Measurements from ENCODE around the gene NFYA. TPM values are rescaled to one million over a fixed set of nuclear protein-coding genes. Genes with fewer than 3 reads are reported as not detected.

Gene NFYA
- total and polyA plus RNA-seq, 7 donors, result 7.4 to 12.8 (median 10.2) TPM

GRCh38 chr6:41132254-41132653 is 59.5 kb downstream of the NFYA start:
- Histone ChIP-seq H3K27me3 (no peaks in the 10 kb centered on the region), H3K27ac (no peak overlapping the region), H3K4me3 (no peak overlapping the region), H3K9me3 (no peaks in the 10 kb centered on the region), H3K4me1 (no peaks in the 10 kb centered on the region), H3K36me3 (peaks cover 0 to 4% (median 0%) of the 10 kb centered on the region in 4 donors)
- 23 to 32% methylated on average over 2 of the region's 2 CpGs for WGBS, 2 donors
- intact Hi-C loops (cut with DNase I), result no loop called here
- TF ChIP-seq POLR2A (IDR thresholded peaks at IDR 0.05) (no peak), CTCF (IDR thresholded peaks at IDR 0.05) (no peak), EP300 (IDR thresholded peaks at IDR 0.05) (no peak), POLR2AphosphoS5 (IDR thresholded peaks at IDR 0.05) (no peak)
- DNase-seq, result no peak

GRCh38 chr6:41135062-41135832 is 62.5 kb downstream of the NFYA start:
- 75 to 85% methylated on average over 3 of the region's 3 CpGs for WGBS, 2 donors
- no peaks in the 10 kb centered on the region for H3K9me3 ChIP-seq
- H3K36me3 ChIP-seq, result peaks cover 0 to 4% (median 0%) of the 10 kb centered on the region in 4 donors
- TF ChIP-seq POLR2AphosphoS5 (IDR thresholded peaks at IDR 0.05) (no peak), EP300 (IDR thresholded peaks at IDR 0.05) (no peak), CTCF (IDR thresholded peaks at IDR 0.05) (no peak), POLR2A (IDR thresholded peaks at IDR 0.05) (no peak)
- no peak overlapping the region for H3K4me3 ChIP-seq
- intact Hi-C loops (cut with DNase I), result no loop called here
- H3K27me3 ChIP-seq, result no peaks in the 10 kb centered on the region
- no peaks in the 10 kb centered on the region for H3K4me1 ChIP-seq
- DNase-seq, result no peak
- H3K27ac ChIP-seq, result no peak overlapping the region

- intact Hi-C loops (cut with DNase I), result no loop called here
- no peak overlapping the region for H3K4me3 ChIP-seq
- no peak for DNase-seq
- no peaks in the 10 kb centered on the region for H3K9me3 ChIP-seq
- H3K4me1 ChIP-seq, result no peaks in the 10 kb centered on the region
- H3K27ac ChIP-seq, result no peak overlapping the region
- peaks cover 0 to 4% (median 0%) of the 10 kb centered on the region in 4 donors for H3K36me3 ChIP-seq
- H3K27me3 ChIP-seq, result no peaks in the 10 kb centered on the region
- TF ChIP-seq POLR2A (IDR thresholded peaks at IDR 0.05) (no peak), POLR2AphosphoS5 (IDR thresholded peaks at IDR 0.05) (no peak), CTCF (IDR thresholded peaks at IDR 0.05) (no peak), EP300 (IDR thresholded peaks at IDR 0.05) (no peak)
Observed at GRCh38 chr6:41136911-41137310, 64.1 kb downstream of the NFYA start.

DNA sequence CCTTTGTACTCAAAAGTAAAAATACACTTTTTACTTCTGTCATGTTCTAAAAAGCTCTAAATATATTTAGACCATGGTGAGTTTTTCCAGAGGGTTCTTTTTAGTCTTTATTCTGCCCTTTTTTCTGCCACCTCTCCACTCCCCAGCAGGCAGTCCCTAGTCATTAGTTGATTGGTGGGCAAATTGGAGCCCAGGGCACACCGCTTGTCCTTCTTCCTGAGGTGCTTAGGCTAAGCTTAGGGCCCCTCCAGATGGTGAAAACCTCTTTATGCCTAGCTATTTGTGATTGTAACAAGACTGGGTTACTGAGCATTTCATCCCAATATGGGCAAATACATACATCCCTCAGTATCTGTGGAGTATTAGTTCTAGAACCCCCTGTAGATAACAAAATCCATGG is 75.1 kb downstream of the NFYA start:
- TF ChIP-seq CTCF (IDR thresholded peaks at IDR 0.05) (no peak), POLR2AphosphoS5 (IDR thresholded peaks at IDR 0.05) (no peak), POLR2A (IDR thresholded peaks at IDR 0.05) (no peak), EP300 (IDR thresholded peaks at IDR 0.05) (no peak)
- H3K4me3 ChIP-seq, result no peak overlapping the region
- intact Hi-C loops (cut with DNase I), result no loop called here
- WGBS, 2 donors, result 98% methylated on average over 1 of the region's 1 CpG
- DNase-seq, result no peak
- no peaks in the 10 kb centered on the region for H3K36me3 ChIP-seq
- no peaks in the 10 kb centered on the region for H3K4me1 ChIP-seq
- no peaks in the 10 kb centered on the region for H3K27me3 ChIP-seq
- H3K27ac ChIP-seq, result no peak overlapping the region
- peaks cover 0 to 2% (median 0%) of the 10 kb centered on the region in 4 donors for H3K9me3 ChIP-seq

Other genes with a start within 250 kb of the NFYA start
- 1 to 10 TPM in 2 of 4 donors, under 1 TPM in 2; 0.36 to 1.8 (median 0.82) TPM for gene UNC5CL, start 33.8 kb upstream of the NFYA start, total RNA-seq
- 1 to 10 TPM in 2 of 3 donors, under 1 TPM in 1; 0.46 to 6.0 (median 1.2) TPM for gene UNC5CL, start 33.8 kb upstream of the NFYA start, polyA plus RNA-seq
- not detected for gene TSPO2, start 30.5 kb upstream of the NFYA start, total RNA-seq
- gene TSPO2, start 30.5 kb upstream of the NFYA start, polyA plus RNA-seq, result under 1 TPM in 1 of 3 donors, not detected in 2; 0.48 TPM
- 1 to 10 TPM in 1 of 4 donors, under 1 TPM in 3; 0.66 to 1.1 (median 0.70) TPM for gene APOBEC2, start 19.8 kb upstream of the NFYA start, total RNA-seq
- gene APOBEC2, start 19.8 kb upstream of the NFYA start, polyA plus RNA-seq, result under 1 TPM in 1 of 3 donors, not detected in 2; 0.20 TPM
- gene OARD1, start 618 bp upstream of the NFYA start, total RNA-seq, result 10 to 100 TPM; 14.0 to 26.0 (median 17.0) TPM
- gene OARD1, start 618 bp upstream of the NFYA start, polyA plus RNA-seq, result 10 to 100 TPM; 37.8 to 54.8 (median 53.5) TPM
- 1 to 10 TPM in 1 of 4 donors, not detected in 3; 3.3 TPM for gene TREML1, start 81.4 kb downstream of the NFYA start, total RNA-seq
- under 1 TPM in 1 of 3 donors, not detected in 2; 0.48 TPM for gene TREML1, start 81.4 kb downstream of the NFYA start, polyA plus RNA-seq
- gene TREM2, start 90.1 kb downstream of the NFYA start, total RNA-seq, result 1 to 10 TPM in 3 of 4 donors, not detected in 1; 1.6 to 3.6 (median 3.3) TPM
- gene TREM2, start 90.1 kb downstream of the NFYA start, polyA plus RNA-seq, result 1 to 10 TPM in 2 of 3 donors, under 1 TPM in 1; 0.83 to 7.4 (median 4.2) TPM
- not detected for gene TREML2, start 128.2 kb downstream of the NFYA start, total RNA-seq
- 1 to 10 TPM in 1 of 3 donors, not detected in 2; 3.7 TPM for gene TREML2, start 128.2 kb downstream of the NFYA start, polyA plus RNA-seq
- not detected for gene TREML4, start 155.4 kb downstream of the NFYA start, total RNA-seq
- under 1 TPM in 1 of 3 donors, not detected in 2; 0.22 TPM for gene TREML4, start 155.4 kb downstream of the NFYA start, polyA plus RNA-seq
- gene TREM1, start 213.7 kb downstream of the NFYA start, total RNA-seq, result 1 to 10 TPM in 3 of 4 donors, under 1 TPM in 1; 0.36 to 3.5 (median 2.0) TPM
- 1 to 10 TPM in 2 of 3 donors, under 1 TPM in 1; 0.74 to 6.0 (median 1.8) TPM for gene TREM1, start 213.7 kb downstream of the NFYA start, polyA plus RNA-seq